ENCODE data around the gene PDE8B.

DNA sequence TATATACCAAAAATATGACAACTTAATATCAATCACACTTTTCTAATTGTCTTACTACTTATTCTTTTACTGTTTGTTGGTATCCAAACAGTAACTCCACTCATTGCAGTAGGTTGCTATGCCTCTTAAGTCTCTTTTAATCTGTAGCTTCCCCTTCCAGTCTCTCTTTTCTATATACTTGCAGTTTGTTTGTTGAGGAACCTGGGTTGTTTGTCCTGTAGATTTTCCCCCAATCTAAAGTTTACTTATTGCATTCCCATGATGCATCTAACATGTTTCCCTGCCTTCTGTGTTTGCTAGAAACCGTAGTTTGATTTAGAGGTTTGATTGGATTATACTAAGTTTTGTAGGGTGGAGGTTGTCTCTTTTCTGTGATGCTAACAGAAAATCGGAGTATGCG lies 10.6 kb downstream of the PDE8B start:
- TF ChIP-seq, protein P1, sequence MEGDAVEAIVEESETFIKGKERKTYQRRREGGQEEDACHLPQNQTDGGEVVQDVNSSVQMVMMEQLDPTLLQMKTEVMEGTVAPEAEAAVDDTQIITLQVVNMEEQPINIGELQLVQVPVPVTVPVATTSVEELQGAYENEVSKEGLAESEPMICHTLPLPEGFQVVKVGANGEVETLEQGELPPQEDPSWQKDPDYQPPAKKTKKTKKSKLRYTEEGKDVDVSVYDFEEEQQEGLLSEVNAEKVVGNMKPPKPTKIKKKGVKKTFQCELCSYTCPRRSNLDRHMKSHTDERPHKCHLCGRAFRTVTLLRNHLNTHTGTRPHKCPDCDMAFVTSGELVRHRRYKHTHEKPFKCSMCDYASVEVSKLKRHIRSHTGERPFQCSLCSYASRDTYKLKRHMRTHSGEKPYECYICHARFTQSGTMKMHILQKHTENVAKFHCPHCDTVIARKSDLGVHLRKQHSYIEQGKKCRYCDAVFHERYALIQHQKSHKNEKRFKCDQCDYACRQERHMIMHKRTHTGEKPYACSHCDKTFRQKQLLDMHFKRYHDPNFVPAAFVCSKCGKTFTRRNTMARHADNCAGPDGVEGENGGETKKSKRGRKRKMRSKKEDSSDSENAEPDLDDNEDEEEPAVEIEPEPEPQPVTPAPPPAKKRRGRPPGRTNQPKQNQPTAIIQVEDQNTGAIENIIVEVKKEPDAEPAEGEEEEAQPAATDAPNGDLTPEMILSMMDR (IDR thresholded peaks at IDR 0.05; ENCODE audit: low read length): no peak
- TF ChIP-seq EZH2 (optimal IDR thresholded peaks at IDR 0.05; ENCODE audit: low read depth, low read length) (no peak), EZH2phosphoT487 (IDR thresholded peaks at IDR 0.05; ENCODE audit: low read length) (no peak)

Data from MM.1S (cell line).